ENCODE measurements around the gene MAU2.
"Not testable (repeated sequence)": the region's sequence is repeated elsewhere in the genome, so short reads cannot be mapped to it uniquely, and the experiment has no call there.

MAU2 gene

DNA sequence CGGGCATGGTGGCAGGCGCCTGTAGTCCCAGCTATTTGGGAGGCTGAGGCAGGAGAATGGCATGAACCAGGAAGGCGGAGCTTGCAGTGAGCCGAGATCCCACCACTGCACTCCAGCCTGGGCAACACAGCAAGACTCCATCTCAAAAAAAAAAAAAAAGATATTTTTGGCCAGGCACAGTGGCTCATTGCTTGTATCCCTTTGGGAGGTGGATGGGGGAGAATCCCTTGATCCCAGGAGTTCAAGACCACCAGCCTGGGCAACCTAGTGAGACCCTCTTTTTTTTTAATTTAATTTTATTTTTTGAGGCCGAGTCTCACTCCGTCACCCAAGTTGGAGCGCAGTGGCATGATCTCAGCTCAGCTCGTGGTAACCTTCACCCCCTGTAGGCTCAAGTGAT is 30.1 kb downstream of the MAU2 start:
- H3K4me3 Mint-ChIP-seq, H3K27me3 Mint-ChIP-seq, H3K4me1 Mint-ChIP-seq, DNase-seq, H3K9me3 Mint-ChIP-seq, ATAC-seq: not testable (repeated sequence)
- H3K27ac Mint-ChIP-seq: peak overlapping the region in 1 of 2 donors; percentile 19

DNA sequence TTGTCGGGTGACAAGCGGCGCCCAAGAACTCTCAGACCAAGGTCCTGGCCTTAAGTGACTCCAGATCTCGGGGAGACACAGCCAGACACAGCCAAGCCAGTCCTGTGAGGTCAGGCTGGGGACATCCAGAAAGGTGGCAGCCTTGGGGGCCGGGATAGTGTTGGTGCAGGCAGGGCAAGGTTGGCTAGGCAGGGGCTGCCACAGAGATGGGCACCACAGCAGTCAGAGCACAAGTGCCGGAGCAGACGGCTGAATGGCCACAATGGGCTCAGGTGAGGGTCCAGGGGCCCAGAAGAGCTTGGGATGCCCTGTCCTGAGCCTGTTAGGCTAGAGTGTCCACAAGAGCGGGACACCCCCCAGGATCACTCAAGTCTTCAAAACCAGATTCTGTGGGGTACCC is 32.2 kb downstream of the MAU2 start:
- H3K9me3 Mint-ChIP-seq: no peaks in the 10 kb centered on the region
- H3K27me3 Mint-ChIP-seq: no peaks in the 10 kb centered on the region
- H3K27ac Mint-ChIP-seq: peak overlapping the region in 1 of 2 donors; percentile 57
- no peak for DNase-seq
- peaks cover 7% of the 10 kb centered on the region for H3K4me1 Mint-ChIP-seq
- ATAC-seq: no peak
- no peak overlapping the region for H3K4me3 Mint-ChIP-seq

DNA sequence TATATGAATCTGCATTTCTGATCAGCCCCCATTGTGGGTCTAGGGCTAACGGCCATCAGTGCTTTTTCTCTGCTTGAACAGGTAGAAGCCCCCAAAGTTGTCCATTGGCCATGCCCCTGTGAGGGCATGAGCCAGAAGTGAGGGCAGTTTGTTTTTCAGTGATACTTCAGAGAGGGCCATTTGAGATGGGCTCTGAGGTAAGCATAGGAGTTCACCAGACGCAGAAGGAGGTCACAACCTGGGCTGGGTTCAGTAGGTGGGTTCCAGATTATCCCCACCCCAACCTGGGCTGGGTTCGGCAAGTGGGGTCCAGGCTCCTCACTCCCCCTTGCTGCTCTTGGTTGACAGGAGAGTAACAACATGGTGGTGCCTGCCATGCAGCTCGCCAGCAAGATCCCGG is 33.4 kb downstream of the MAU2 start:
- H3K4me3 Mint-ChIP-seq: no peak overlapping the region
- H3K27ac Mint-ChIP-seq: peak overlapping the region in 1 of 2 donors; percentile 42
- H3K9me3 Mint-ChIP-seq: no peaks in the 10 kb centered on the region
- H3K27me3 Mint-ChIP-seq: no peaks in the 10 kb centered on the region
- DNase-seq (no peak), ATAC-seq (no peak)
- peaks cover 19% of the 10 kb centered on the region for H3K4me1 Mint-ChIP-seq

DNA sequence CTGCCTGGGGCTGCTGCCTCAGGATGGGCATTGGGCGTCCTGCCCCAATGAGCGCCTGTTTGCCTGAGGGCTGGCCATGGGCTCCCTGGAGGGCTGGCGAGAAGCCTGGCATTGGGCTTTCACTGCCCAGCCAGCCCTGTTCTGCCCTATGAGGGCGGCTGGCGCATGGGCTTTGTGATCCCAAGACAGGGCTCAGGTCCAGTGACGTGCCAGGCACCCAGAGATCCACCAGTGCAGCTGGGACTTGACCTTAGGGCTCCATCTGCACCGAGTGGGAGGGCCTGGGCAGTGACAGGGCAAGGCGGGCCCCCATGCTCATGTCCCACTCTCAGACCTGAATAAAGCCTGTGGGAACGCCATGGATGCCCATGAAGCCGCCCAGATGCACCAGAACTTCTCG is 34.3 kb downstream of the MAU2 start:
- peaks cover 20% of the 10 kb centered on the region for H3K4me1 Mint-ChIP-seq
- H3K27me3 Mint-ChIP-seq: no peaks in the 10 kb centered on the region

DNA sequence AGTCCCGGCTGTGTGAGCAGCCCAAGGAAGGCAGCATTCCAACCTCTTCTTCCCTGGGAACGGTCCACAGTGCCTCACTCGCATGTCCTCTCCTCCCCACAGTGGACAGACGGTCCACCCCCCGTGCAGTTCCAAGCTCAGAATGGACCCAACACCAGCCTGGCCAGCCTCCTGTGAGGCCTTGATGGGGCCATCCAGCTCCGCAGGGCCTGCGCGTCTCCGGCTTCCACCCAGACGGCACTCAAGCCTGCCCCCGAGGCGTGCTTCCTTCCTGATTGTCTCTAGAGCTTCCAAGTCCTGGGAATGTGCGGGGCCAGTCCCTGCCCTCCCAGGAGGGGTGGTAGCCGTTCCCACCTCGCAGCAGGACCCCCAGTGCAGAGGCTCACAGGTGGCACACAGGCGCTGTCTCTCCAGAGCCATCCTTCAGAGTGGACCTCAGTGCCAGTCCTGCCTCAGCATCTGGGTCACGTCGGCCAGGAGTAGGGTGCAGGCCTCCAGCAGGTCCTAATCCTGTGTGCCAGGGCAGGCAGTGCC is 35.0 kb downstream of the MAU2 start:
- no peaks in the 10 kb centered on the region for H3K9me3 Mint-ChIP-seq
- no peak for DNase-seq
- no peak for ATAC-seq
- H3K27me3 Mint-ChIP-seq: no peaks in the 10 kb centered on the region
- H3K4me1 Mint-ChIP-seq: peaks cover 23% of the 10 kb centered on the region
- H3K27ac Mint-ChIP-seq: no peak overlapping the region
- no peak overlapping the region for H3K4me3 Mint-ChIP-seq

More for the DNA sequence above, 34.3 kb downstream of the MAU2 start:
- no peak overlapping the region for H3K4me3 Mint-ChIP-seq
- ATAC-seq (no peak), DNase-seq (no peak)
- no peak overlapping the region for H3K27ac Mint-ChIP-seq
- no peaks in the 10 kb centered on the region for H3K9me3 Mint-ChIP-seq

DNA sequence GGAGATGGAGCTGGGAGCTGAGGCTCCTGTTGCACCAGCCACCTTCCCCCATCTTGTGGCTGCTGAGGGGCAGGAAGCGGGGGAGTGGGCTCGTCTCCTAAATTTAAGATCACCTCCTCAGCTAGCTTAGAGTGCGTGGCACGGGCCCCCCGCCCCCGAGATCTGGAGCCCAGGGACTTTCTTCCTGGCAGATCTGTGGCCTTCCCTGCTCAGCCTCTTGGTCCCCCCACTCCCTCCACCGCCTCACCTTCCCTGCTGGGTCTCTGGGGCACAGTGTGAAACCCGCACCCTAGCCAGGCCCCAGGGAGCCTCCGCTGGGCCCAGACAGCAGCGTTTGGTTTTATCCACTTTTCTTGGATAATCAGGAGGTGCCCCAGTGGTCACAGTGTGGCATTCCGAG is 35.9 kb downstream of the MAU2 start:
- Mint-ChIP-seq H3K27me3 (no peaks in the 10 kb centered on the region), H3K4me1 (peaks cover 31% of the 10 kb centered on the region), H3K9me3 (no peaks in the 10 kb centered on the region), H3K4me3 (no peak overlapping the region), H3K27ac (no peak overlapping the region)
- no peak for ATAC-seq
- no peak for DNase-seq

DNA sequence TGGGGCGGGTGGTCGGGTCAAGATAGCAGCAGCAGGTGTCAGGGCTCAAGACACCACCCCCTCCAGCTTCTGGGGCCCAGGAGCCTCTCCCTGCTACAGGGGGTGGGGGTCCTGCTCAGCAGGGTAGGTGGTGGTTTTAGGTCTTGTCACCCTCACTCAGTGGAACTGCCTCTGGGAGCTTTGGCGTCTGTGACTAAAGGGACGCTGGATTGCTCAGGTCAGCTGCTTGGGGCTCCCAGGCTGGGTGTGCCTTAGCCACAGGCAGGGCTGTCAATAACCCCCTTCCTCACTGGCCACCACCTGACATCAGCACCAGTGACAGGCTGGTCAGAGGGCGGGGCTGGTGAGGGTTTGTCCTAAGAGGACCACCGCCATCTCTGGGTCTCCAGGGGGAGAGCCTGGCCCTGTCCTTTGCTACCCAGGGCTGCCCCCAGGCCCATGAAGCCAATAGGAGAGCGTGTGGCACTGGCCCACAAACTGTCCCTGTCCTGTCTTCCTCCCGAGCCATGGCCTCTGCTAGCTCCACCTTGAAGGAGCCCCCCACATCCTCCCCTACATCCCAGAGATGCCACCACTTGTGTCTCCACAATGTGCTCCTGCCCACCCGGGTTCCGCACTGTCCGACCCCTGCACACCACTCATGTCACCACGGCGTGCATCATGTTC is 36.4 kb downstream of the MAU2 start:
- no peak for ATAC-seq
- no peak for DNase-seq
- no peak overlapping the region for H3K27ac Mint-ChIP-seq
- H3K4me3 Mint-ChIP-seq: no peak overlapping the region
- no peaks in the 10 kb centered on the region for H3K9me3 Mint-ChIP-seq
- peaks cover 37% of the 10 kb centered on the region for H3K4me1 Mint-ChIP-seq
- H3K27me3 Mint-ChIP-seq: no peaks in the 10 kb centered on the region

DNA sequence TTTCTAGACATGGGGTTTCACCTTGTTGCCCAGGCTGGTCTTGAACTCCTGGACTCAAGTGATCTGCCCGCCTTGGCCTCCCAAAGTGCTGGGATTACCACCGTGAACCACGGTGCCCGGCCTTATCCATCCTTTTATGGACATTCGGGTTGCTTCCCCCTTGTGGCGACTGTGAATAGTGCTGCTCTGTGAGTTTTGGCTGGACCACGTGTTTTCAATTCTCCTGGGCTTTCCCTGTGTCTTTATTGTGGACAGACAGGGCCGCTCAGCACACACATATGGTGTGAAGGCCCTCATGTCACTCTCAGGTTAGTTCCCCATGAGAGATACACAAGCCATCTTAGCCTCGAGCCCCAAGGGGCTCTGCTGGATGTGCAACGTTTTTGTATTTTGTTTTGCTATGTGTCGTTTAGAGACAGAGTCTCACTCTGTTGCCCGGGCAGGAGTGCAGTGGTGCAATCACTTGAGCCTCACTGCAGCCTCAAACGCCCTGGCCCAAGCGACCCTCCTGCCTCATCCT is 40.5 kb downstream of the MAU2 start:
- Mint-ChIP-seq H3K4me1 (peaks cover 50% of the 10 kb centered on the region), H3K27me3 (no peaks in the 10 kb centered on the region), H3K27ac (peak overlapping the region in 1 of 2 donors; percentile 80), H3K9me3 (no peaks in the 10 kb centered on the region), H3K4me3 (peak overlapping the region in 1 of 2 donors; percentile 49)
- ATAC-seq: peak; percentile 84
- DNase-seq: peak; percentile 67 to 81

DNA sequence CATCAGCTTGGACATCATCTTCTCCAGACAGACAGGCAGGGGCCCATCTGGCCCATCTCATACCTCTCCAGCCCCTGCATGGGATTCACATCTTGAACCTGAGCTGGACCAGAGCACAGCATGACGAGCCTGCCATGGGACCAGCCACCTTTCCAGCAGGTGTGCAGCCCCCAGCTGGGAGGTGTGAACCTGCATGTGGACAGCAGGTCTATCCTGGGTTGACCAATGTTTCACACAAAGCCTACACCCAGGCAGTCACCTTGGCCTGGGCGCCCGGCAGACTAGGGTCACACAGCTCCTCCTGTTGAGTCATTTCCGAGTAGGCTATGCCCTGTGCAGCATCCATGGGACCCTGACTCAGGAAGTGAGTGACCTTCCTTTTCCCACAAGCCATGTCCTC is 41.4 kb downstream of the MAU2 start:
- Mint-ChIP-seq H3K9me3 (no peaks in the 10 kb centered on the region), H3K4me1 (peaks cover 58% of the 10 kb centered on the region), H3K4me3 (peak overlapping the region in 1 of 2 donors; percentile 21), H3K27ac (peak overlapping the region in 1 of 2 donors; percentile 14), H3K27me3 (no peaks in the 10 kb centered on the region)
- ATAC-seq: no peak
- no peak for DNase-seq

DNA sequence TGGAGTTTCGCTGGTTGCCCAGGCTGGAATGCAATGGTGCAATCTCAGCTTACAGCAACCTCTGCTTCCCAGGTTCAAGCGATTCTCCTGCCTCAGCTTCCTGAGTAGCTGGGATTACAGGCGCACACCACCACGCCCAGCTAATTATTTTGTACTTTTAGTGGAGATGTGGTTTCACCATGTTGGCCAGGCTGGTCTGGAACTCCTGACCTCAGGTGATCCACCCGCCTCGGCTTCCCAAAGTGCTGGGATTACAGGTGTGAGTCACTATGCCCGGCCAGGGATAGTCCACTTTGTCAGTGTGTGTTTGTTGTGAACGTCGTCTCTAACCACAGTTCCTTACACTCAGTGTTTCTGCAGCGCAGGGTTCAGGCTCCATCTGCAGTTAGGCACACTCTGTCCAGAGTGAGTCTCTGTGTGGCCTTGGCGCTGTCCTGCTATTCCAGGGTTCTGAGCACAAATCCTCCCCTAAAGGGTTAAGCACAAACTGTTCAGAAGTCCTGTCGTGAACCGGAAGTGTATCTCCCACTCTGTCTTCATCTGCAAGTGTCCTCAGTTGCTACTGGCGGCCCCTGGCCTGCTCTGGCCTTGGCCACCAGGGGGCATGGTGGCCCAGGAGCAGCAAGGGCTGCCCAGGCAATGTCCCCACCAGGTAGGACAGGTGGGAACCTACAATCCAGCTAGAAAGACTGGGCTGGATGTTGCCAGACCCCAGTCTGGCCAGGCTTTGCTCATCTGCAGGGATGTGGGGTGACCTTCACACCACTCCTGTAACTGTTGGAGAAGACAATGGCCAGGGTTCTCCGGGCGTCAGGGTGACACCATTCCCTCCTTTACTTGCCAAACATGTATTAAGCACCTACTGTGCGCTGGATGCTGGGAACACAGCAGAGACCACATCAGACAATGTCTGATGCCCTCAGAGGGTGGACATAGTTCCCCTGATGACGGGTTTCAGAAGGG is 46.1 kb downstream of the MAU2 start:
- H3K4me3 Mint-ChIP-seq: peak overlapping the region; percentile 60 to 65
- H3K27ac Mint-ChIP-seq: peak overlapping the region; percentile 14 to 77
- H3K27me3 Mint-ChIP-seq: no peaks in the 10 kb centered on the region
- no peaks in the 10 kb centered on the region for H3K9me3 Mint-ChIP-seq
- H3K4me1 Mint-ChIP-seq: peaks cover 26% of the 10 kb centered on the region
- DNase-seq (peak; percentile 76 to 85), ATAC-seq (peak; percentile 94)

DNA sequence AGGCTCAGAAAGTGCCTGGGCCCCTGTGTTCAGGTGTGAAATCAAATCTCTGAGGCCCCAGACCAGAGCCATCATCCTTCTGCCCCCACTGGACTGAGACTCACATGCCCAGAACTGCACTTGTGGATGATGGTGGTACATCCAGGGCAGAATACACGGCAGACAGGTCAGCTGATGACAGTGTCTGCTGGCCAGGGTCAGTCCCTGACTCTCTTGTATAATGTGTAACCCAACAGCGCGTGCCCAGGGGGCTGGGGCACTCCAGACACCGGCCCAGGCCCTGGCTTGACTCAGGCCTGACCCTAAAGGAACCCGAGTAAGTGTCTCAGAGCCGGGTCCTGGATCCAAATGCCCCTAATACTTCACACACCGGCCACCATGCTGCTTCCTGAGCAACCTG is 47.5 kb downstream of the MAU2 start:
- H3K27ac Mint-ChIP-seq: no peak overlapping the region
- no peak overlapping the region for H3K4me3 Mint-ChIP-seq
- DNase-seq (no peak), ATAC-seq (no peak)
- peaks cover 25% of the 10 kb centered on the region for H3K4me1 Mint-ChIP-seq
- H3K9me3 Mint-ChIP-seq: no peaks in the 10 kb centered on the region
- no peaks in the 10 kb centered on the region for H3K27me3 Mint-ChIP-seq

DNA sequence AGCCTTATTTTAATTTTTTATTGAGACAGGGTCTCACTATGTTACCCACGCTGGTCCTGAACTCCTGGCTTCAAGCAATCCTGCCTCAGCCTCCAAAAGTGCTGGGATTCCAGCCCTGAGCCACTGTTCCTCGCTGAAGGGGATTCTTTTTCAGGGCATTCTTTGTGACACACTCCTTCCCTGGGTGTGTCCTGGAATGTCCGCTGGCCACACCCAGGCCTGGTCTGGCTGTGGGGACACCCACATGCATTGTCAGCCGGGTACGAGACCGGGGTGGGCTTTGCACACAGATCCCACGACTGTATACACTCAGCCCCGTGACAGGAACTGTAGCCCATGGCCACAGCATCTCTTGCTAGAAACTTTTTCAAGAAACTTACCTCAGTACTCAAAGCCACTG is 50.4 kb downstream of the MAU2 start:
- H3K9me3 Mint-ChIP-seq: no peaks in the 10 kb centered on the region
- no peak overlapping the region for H3K4me3 Mint-ChIP-seq
- H3K27me3 Mint-ChIP-seq: no peaks in the 10 kb centered on the region
- no peak for ATAC-seq
- no peak overlapping the region for H3K27ac Mint-ChIP-seq
- peaks cover 20% of the 10 kb centered on the region for H3K4me1 Mint-ChIP-seq
- DNase-seq: no peak

DNA sequence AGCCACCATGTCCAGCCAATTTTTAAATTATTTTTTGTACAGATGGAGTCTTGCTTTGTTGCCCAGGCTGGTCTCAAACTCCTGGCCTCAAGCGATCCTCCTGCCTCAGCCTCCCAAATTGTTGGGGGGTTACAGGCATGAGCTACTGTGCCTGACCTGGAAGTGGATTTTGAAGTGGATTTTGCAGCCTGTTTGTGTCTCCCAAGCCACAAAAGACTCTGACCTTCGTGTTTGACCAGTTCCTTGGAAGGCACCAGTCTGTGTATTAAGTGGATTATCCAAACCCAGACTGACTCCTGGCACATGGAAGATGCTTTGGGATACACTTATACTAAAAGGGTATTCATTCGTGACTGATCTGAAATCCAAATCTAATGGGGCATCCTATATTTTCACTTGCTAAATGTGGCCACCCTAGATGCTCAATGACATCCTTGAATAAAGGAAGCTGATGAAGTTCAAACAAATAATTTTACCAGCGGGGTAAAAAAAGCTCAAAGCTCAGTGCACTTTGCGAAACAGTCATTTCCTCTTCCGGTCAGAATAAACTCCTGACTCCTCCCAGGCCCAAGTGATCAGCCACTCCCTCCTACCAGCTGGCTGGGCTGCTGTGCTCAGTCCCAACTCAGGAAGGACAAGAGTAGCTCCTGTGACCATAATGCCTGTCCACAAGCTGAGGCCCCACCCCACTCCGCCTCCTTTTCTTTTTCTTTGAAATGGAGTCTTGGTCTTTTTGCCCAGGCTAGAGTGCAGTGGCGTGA is 52.2 kb downstream of the MAU2 start:
- Mint-ChIP-seq H3K27ac (peak overlapping the region; percentile 90 to 91), H3K27me3 (no peaks in the 10 kb centered on the region), H3K4me3 (peak overlapping the region; percentile 39 to 69), H3K9me3 (no peaks in the 10 kb centered on the region), H3K4me1 (peaks cover 10% of the 10 kb centered on the region)
- DNase-seq: no peak
- ATAC-seq: peak; percentile 86

DNA sequence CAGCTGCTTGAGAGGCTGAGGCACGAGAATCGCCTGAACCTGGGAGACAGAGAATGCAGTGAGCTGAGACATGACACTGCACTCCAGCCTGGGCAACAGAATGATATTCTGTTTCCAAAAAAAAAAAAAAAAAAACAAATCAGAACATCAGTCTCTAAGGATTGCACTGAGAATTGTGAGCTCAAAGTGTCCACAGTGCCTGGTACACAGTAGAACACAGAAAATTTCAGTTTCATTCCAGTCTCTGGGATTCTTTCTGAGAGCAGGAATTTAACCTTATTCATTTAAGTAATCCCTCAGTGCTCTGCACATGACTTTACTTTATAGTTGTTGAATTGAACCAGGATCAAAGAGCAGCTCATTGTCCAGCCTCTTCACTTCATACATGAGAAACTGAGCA is 58.9 kb downstream of the MAU2 start:
- DNase-seq: no peak
- ATAC-seq: no peak
- no peaks in the 10 kb centered on the region for H3K27me3 Mint-ChIP-seq
- H3K27ac Mint-ChIP-seq: no peak overlapping the region
- H3K4me1 Mint-ChIP-seq: peaks cover 28% of the 10 kb centered on the region
- no peak overlapping the region for H3K4me3 Mint-ChIP-seq
- no peaks in the 10 kb centered on the region for H3K9me3 Mint-ChIP-seq

DNA sequence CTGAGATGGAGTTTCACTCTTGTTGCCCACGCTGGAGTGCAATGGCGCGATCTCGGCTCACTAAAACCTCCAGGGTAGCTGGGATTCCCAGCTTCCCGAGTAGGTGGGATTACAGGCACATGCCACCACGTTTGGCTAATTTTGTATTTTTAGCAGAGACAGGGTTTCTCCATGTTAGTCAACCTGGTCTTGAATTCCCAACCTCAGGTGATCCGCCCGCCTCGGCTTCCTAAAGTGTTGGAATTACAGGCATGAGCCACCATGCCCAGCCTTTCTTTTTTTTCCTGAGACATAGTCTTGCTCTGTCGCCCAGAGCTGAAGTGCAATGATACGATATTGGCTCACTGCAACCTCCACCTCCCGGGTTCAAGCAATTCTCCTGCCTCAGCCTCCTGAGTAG is 59.7 kb downstream of the MAU2 start:
- ATAC-seq: not testable (repeated sequence)

More for the DNA sequence above, 59.7 kb downstream of the MAU2 start:
- not testable (repeated sequence) for H3K9me3 Mint-ChIP-seq, H3K4me3 Mint-ChIP-seq, H3K27ac Mint-ChIP-seq, H3K27me3 Mint-ChIP-seq, DNase-seq
- H3K4me1 Mint-ChIP-seq: peaks cover 32% of the 10 kb centered on the region

All from stimulated activated naive CD8-positive, alpha-beta T cell treated with anti-CD3 and anti-CD28 coated beads, Interleukin-15, amount 100 ng/mL, for 72 hours (primary cell).